GM13977 (cell line): ENCODE data around the gene NOX5.

Source experiments
- DNase-seq: peaks from one replicate; pipeline ENCODE4 v3.0.0; 2012; ENCODE audit warnings: low spot score
- in situ Hi-C: fragments of 300-500 bp; cut with MboI; formaldehyde crosslinking; loops from one replicate; pipeline ENCODE4 v1.12.0; 2022; ENCODE audit warnings: low sequenced_read_pairs, low pct_unique_long_range_greater_than_20kb, mixed read lengths, inconsistent platforms; ENCODE audit not compliant: unreplicated experiment
- TF ChIP-seq, protein P1 (sequence below): IDR thresholded peaks from 2 replicates; pipeline ENCODE4 v1.5.1; 2012; ENCODE audit warnings: mild to moderate bottlenecking, control low read depth; ENCODE audit not compliant: insufficient read depth; ENCODE audit errors: extremely low read depth, missing control alignments

Gene NOX5

DNA sequence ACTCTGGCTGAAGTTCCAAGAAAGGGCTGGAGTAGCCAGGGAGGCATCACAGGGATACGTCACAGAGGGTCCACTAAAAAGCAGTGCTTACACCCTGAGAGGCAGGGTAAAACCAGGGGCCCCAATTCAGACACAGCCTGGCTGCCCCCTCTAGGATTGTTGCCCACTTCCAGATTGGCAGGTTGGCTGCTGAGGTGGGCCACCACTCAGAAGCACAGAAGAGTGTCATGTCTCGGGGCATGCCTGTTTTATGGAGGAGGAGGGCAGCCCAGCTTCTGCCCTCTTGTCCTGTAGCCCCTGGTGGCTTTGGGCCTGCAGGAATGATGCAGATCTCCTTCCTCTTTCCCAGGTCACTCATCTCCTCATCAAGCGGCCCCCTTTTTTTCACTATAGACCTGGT lies 24.0 kb downstream of the NOX5 start:
- in situ Hi-C loops: no loop called here

DNA sequence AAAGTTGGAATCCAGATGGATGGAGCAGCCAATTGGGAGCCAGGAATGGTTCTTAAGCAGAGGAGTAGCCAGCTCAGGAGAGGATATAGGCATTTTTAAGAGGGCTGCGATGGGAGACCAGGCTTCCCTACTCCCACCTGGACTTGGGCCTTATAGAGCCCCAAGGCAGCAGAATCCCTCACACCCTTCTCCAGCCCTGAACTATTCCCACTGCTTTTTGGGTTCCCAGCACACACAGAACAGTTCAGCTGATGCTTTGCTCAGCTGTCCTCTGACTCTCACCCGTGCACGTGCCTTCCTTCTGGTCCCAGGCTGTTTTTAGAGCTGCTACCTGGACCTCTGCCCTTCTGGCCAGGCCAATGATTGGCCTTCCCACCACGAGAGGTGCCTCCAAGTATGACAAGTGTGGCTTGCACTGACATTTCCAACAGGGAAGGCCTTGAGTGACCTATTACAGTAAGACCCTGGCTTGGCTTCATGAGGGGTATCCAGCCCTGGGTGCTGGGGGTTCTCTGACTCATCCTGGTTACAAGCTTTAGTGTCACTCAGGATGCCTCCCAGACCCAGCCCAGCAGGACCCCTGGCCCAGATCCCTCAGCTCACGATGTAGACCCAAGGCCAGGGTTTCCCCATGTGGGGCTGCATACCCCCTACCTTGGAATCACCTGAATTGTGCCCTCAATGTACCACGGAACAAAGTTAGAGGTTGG lies 25.2 kb downstream of the NOX5 start:
- TF ChIP-seq, protein P1, sequence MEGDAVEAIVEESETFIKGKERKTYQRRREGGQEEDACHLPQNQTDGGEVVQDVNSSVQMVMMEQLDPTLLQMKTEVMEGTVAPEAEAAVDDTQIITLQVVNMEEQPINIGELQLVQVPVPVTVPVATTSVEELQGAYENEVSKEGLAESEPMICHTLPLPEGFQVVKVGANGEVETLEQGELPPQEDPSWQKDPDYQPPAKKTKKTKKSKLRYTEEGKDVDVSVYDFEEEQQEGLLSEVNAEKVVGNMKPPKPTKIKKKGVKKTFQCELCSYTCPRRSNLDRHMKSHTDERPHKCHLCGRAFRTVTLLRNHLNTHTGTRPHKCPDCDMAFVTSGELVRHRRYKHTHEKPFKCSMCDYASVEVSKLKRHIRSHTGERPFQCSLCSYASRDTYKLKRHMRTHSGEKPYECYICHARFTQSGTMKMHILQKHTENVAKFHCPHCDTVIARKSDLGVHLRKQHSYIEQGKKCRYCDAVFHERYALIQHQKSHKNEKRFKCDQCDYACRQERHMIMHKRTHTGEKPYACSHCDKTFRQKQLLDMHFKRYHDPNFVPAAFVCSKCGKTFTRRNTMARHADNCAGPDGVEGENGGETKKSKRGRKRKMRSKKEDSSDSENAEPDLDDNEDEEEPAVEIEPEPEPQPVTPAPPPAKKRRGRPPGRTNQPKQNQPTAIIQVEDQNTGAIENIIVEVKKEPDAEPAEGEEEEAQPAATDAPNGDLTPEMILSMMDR: no peak
- DNase-seq: no peak
- in situ Hi-C loops: no loop called here

More for the DNA sequence above, 24.0 kb downstream of the NOX5 start:
- DNase-seq: no peak
- TF ChIP-seq, protein P1: no peak

DNA sequence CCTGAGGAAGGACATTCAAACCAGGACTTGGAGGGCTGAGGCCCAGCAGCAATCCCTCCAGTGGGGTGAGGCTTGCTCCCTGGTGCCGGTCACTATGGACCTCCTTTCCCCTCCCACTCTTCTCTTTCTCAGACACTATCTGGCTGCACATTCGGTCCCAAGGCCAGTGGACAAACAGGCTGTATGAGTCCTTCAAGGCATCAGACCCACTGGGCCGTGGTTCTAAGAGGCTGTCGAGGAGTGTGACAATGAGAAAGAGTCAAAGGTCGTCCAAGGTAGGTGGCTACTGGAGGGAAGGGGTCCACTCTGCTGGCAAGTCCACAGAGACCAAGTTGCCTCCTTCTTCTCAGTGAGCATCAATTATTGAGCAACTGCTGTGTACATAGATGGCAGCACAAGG lies 28.0 kb downstream of the NOX5 start:
- DNase-seq: no peak
- TF ChIP-seq, protein P1: no peak
- in situ Hi-C loops: no loop called here

DNA sequence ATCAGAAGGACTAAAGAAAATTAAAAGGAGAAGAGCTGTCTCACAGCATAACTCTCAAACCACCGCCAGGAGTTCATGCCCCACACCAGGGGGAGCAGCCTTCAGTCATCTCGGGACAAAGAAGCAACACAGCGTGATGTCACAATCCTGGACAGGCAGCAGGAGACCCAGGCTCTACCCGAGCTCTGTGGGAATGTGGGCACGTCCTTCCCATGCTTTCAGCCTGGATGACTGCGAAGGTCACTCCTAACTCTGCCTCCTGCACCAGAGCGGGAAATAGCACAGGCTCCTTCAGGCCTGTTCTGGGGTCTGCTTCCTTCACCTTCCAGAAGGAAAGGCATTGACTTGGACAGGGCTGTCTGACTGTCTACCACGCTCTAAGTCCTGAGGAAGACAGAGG lies 31.3 kb downstream of the NOX5 start:
- DNase-seq: no peak
- TF ChIP-seq, protein P1: no peak
- in situ Hi-C loops: no loop called here

DNA sequence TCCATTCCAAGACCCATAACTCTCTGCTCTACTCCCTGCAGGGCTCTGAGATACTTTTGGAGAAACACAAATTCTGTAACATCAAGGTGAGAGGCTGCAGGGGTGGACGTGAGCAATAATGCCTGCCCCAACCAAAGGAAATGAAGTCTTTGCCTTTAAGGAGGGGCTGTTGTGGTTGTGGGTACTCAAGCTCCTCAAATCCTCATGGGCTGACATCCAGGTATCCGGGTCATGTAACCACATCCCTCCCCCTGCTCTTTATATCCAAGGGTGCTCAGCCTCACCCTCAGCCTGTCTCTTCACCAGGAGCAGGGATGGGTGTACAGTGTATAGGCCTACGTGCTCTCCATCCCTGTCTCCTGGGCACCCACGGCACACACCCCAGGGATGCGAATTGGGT lies 32.3 kb downstream of the NOX5 start:
- DNase-seq: no peak
- in situ Hi-C loops: no loop called here
- TF ChIP-seq, protein P1: no peak

DNA sequence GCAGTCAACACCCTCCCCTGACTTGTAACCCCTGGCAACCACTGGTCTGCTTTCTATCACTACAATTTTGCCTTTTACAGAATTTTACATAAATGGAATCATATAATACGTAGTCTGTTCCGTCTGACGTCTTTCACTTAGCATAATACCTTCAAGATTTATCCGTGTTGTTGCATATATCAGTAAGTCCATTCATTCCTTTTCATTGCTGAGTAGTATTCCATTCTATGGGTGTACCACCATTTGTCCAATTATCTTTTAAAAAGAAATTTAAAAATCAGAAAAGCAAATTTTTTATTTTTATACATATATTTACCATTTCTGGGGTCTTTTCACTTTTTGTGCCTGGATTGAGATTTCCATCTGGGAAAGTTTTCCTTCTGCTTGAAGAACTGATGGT lies 35.5 kb downstream of the NOX5 start:
- TF ChIP-seq, protein P1: no peak
- DNase-seq: no peak
- in situ Hi-C loops: loop anchor here (25.0 kb wide), 2 partner anchors 212 to 337 kb away; no protein-coding TSS in a partner anchor
